GM18858 (cell line): ENCODE results near the gene MTHFD1L.
"Not testable (repeated sequence)": the region's sequence is repeated elsewhere in the genome, so short reads cannot be mapped to it uniquely, and the experiment has no call there.

Experiments used
- ATAC-seq: cut with Tn5 transposase; IDR thresholded peaks from one replicate; pipeline ENCODE4 v1.9.1; 2021; ENCODE audit not compliant: unreplicated experiment

The MTHFD1L gene

DNA sequence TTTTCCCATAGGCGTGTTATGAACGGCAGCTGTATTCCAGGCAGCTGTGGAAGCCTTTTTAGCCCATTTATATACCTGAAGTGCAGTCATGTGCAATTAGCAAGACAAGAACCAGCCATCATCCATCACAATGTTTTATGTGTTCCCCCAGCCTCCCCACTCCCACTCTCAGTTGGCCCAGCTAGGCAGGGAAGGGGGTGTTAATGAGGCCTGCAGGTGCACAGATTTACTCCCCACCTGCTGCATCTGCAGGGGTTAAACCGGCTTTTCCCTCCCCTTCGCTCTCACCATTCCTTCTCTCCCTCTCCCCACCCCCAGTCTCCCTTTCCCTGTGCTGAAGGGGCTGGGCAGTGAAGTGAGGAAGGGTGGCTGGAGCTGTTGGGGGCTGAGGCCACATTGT, 224.5 kb downstream of the MTHFD1L start:
- ATAC-seq = no peak

DNA sequence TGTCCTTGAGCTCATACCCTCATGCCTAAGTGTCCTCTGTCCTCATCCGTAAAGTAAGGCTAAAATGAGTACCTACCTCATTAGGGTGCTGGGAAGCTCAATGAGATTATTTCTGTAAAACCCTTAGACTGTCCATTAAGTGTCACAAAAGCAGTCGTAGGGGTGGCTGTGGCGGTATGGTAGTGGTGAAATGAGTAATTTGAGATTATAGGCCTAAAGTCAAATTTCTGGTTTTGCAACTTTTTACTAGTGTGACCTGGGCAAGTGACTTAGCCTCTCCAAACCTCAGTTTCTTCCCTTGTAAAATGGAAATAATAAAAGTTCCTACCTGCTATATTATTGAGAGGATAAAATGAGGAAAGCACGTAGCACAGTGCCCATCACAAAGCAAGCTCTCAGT, 226.1 kb downstream of the MTHFD1L start:
- ATAC-seq = no peak

GRCh38 chr6:151092591-151092990, 227.1 kb downstream of the MTHFD1L start:
- no peak for ATAC-seq

DNA sequence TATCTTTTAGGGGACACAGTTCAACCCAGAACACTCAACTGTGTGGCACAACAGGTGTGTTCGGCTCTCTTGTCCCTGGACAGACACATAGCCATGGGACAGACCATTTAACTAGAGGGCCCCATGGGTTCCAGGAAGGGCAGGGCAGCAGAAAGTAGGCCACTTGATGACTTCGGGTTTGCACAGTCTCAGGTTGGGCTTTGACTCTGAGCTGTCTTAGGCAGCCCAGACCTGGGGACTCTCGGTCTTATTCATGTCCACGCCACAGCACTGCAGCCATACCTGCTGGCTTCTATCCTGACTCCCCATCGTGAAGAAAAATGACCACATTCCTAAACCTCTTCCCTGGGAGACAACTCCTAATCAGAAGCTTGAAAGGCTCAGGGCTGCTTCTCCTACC, 228.2 kb downstream of the MTHFD1L start:
- no peak for ATAC-seq

- ATAC-seq = no peak
Measured at GRCh38 chr6:151095538-151096254, 230.2 kb downstream of the MTHFD1L start.

DNA sequence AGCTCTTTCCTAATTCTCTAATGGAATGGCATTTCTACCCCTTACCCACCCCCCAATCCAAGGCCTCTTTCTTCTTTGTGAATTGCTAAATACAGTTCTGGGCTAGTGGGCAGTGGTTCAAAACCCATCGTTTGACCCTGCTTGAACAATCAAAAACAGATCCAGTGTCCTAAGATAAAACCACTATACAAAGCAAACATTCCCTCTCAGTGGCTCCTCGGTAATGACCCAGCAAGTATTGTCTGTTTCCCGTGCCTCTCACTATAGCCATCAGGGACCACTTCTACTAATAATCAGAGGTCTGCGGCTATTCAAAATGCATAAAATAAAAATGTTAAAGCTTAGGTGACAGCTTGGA, 230.7 kb downstream of the MTHFD1L start:
- ATAC-seq = no peak

DNA sequence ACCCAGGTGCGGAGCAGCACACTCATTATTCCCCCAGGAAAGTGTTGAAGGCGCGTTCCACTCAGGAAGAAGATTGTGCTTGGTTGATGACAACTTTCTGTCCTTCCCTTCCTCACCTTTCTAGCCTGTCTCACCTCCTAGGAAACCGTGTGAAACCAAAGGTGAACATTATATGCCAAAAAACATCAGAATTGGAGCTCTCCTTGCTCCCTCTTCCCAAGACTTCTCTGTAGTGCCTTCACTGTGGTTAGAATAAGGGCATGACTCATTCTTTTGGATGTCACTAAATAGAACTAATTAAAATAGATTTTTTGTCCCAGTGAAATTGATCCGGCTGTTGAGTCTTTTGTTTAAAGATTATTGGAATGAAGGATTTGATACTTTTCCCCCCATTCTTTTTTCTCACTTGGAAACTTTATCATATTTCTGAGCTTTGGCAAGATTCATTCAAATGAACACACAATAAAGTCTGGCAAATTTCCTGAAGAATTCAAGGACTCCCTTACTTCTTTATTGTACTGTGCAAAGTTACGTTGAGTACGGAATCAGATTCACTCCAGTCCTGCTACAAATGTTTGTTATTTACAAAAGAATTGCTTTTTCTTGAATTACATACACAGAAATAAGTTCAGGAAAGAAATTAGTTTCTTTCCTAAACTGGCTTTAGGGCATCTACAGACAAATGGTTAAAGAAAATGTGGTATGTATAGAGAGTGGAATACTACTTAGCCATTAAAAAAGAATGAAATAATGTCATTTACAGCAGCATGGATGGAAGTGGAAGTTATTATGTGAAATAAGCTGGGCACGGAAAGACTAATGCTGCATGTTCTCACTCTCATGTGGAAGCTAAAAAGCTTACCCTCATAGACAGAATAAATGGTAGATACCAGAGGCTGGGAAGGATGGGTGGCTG, 231.4 kb downstream of the MTHFD1L start:
- no peak for ATAC-seq

DNA sequence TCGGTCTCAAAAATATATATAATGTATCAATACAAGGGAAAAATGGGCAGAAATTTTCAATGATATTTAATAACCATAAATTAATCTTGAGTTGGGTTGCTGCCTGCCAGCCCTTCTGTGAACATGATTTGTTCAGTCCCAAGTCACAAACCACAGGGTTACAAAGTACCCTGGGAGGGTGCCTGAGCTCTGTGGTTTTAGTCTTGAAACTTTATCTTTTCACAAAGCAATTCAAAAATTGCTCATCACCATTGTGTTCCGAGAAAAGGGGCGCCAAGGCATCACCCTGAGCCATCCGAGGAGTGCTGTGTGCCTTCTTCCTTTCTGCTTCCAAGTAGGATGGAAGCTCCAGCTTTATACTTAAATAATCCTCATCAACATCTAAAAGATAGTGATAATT, 232.7 kb downstream of the MTHFD1L start:
- no peak for ATAC-seq

DNA sequence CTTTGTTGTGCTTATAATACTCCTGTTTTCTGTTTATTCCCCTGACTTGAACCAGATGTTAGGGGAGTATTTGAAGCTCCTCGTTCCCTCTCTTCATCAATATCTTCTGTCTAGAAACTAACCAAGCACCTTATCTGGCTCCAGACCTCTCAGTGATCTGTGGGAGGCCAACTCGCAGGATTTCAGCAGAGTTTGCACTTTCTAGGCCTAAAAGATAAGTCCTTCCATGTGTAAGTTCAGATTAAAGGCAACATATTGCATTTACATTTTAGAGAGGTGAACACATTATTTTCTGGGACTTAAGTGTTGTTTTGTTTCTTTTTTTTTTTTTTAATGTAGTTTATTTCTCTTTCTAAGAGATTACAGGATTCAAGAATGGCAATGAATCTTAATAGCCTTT, 234.8 kb downstream of the MTHFD1L start:
- ATAC-seq = no peak

DNA sequence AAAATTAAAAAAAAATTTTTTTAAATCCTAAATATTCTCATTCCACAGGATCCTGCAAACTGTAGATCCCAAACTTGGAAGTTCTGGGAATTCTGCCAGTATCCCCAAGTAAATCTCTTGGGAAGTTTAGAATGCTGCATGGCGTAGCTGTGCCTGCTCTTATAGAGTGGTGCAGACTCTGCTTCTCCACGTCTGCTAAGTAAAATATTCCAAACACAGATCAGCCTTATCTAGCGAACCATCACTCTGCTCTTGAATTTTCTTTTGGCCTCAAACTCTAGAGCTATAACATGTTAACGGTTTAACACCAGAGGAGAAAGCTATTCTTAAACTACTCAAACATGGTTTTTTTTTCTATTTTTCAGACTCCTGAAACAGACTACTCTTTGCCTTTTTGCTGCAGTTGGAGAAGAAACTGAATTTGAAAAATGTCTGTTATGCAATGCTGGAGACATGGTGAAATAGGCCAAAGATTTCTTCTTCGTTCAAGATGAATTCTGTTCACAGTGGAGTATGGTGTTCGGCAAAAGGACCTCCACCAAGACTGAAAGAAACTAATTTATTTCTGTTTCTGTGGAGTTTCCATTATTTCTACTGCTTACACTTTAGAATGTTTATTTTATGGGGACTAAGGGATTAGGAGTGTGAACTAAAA, 235.8 kb downstream of the MTHFD1L start:
- no peak for ATAC-seq

- no peak for ATAC-seq
Measured at GRCh38 chr6:151101816-151102694, 236.6 kb downstream of the MTHFD1L start.

- ATAC-seq = no peak
Measured at GRCh38 chr6:151103266-151103665, 237.8 kb downstream of the MTHFD1L start.

- no peak for ATAC-seq
Measured at GRCh38 chr6:151107897-151108427, 242.5 kb downstream of the MTHFD1L start.

DNA sequence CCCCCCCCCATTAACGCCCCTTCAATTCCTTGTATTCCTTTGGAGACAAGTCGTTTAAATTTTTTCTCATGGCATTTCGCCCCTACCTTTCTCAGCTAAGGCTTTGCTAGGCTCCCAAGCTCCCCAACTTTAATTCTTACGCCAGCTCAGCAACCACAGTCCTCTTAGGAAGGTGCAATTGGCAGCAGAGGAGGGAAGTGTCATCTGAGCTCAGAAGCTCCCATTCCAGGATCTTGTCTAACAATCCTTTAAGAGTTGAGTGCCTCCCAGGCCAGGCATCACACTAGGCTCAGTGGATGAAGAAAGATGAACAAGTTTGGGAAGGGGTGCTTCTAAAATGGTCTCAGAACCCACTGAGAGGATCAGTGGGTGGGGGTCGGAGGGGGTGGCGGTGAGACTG, 243.0 kb downstream of the MTHFD1L start:
- no peak for ATAC-seq

DNA sequence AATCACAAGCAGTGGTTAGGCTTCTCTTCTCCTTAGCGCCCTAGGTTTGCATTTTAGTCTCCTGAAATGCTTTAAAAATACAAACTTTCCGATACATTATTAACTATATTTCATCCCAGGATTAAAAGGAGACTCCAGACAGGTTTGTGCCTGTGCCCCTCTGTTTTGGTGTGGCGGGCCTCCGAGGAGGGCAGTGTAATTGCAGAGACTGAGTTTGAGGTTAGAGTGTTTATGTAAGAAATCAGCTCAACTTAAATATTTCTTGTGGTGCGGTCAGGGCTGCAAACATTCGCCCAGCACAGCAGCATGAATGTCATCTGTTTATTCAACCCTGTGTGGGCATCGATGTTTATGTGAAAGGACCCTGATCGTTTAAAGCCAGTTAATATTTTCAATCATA, 243.9 kb downstream of the MTHFD1L start:
- ATAC-seq = no peak

DNA sequence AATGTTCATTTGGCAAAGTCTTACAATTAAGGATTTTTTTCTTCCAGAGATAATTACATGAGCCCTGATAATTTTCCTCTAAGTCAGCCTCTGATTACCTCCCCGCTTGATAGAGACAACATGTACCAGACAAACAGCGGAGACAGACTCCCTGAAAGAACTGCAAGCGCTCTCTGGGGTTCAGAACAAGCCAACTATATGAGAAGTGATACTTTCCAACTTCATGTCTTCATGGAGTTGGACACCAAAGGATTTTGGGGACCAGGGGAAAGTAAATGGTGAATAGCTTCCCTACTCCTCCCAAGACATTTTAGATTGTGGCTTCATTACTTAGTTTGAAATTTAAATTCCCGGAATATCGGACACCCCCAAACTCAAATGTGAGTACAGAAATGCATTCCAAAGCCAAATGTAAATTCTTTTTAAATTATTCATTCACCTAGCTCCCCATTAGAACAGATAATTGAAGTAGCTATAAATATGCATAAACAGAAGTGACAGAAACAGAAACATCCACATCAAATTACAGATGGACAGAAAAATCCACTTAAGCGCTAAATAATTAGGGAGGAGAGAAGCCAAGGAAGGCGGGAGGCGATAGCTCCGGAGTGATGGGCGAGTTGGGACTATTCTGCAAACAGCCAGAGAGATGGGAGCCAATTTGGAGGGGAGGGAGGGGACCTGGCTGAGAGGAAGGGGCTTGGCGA, 244.5 kb downstream of the MTHFD1L start:
- ATAC-seq = no peak

- no peak for ATAC-seq
Measured at GRCh38 chr6:151110576-151110905, 245.0 kb downstream of the MTHFD1L start.

DNA sequence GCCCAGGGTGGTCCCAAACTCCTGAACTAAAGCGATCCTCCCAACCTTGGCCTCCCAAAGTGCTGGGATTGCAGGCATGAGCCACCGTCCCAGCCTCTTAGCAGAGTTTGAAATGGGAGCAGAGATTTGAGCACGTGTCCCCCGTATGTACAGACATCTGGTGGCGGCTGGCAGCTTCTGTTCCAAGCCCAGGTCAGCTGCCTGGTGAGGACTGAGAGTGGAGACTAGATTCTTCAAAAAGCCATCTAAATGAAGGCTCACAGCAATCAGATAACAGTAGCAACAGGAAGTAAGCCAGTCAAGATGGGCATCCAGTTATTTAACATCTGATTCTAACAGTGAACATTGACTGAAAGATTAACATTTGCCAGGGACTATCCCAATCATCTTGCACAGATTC, 246.2 kb downstream of the MTHFD1L start:
- no peak for ATAC-seq

DNA sequence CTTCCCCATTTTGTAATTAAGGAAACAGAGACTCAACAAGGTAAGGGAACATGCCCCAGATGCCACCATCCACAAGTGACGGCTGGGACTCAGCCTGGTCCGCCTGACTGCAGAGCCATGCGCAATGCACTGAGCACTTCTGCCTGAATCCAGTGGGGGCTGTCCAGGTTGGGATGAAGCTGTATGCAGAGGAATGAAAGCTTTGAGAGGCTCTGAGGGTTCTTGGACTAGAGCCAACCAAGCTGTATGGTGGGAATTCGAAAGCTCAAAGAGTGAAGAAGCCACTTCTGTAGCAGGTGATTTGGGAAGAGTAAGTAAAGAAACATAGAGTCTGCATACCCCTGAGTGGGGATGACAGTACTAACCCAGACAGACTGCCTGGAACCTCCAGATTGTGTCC, 246.6 kb downstream of the MTHFD1L start:
- ATAC-seq = no peak

GRCh38 chr6:151112884-151113283, 247.4 kb downstream of the MTHFD1L start:
- not testable (repeated sequence) for ATAC-seq
